GM21381 (cell line): ENCODE results near the gene ERCC3.
"Not testable (repeated sequence)": the region's sequence is repeated elsewhere in the genome, so short reads cannot be mapped to it uniquely, and the experiment has no call there.

Experiments used
- ATAC-seq: cut with Tn5 transposase; IDR thresholded peaks from one replicate; pipeline ENCODE4 v1.9.1; 2021; ENCODE audit warnings: mild to moderate bottlenecking, moderate library complexity; ENCODE audit not compliant: unreplicated experiment

Gene ERCC3

GRCh38 chr2:127227264-127227660, 66.7 kb downstream of the ERCC3 start:
- not testable (repeated sequence) for ATAC-seq

- ATAC-seq = no peak
Observed at GRCh38 chr2:127226520-127227263, 67.3 kb downstream of the ERCC3 start.

- no peak for ATAC-seq
Observed at GRCh38 chr2:127226132-127226519, 67.8 kb downstream of the ERCC3 start.

GRCh38 chr2:127225186-127225960, 68.6 kb downstream of the ERCC3 start:
- ATAC-seq = no peak

GRCh38 chr2:127224135-127224534, 69.8 kb downstream of the ERCC3 start:
- ATAC-seq = not testable (repeated sequence)

GRCh38 chr2:127220768-127221527, 73.0 kb downstream of the ERCC3 start:
- ATAC-seq = no peak

GRCh38 chr2:127220102-127220767, 73.7 kb downstream of the ERCC3 start, which contains the start of gene CYP27C1:
Gene CYP27C1 (minus strand): TSS chr2:127220299. CDS start chr2:127220270, 29 bp downstream.
- no peak for ATAC-seq

GRCh38 chr2:127219171-127220070, 74.5 kb downstream of the ERCC3 start:
- ATAC-seq = no peak

GRCh38 chr2:127218812-127219170, 75.2 kb downstream of the ERCC3 start:
- ATAC-seq = no peak

- no peak for ATAC-seq
Observed at GRCh38 chr2:127217470-127218325, 76.2 kb downstream of the ERCC3 start.

GRCh38 chr2:127216593-127216992, 77.4 kb downstream of the ERCC3 start:
- no peak for ATAC-seq

GRCh38 chr2:127216095-127216494, 77.8 kb downstream of the ERCC3 start:
- ATAC-seq = no peak

- ATAC-seq = not testable (repeated sequence)
Observed at GRCh38 chr2:127214201-127214600, 79.7 kb downstream of the ERCC3 start.

GRCh38 chr2:127208313-127208712, 85.6 kb downstream of the ERCC3 start:
- no peak for ATAC-seq
